SK-N-MC (cell line): ENCODE data around the gene COL12A1.

Source experiments
- EZH2 ChIP-seq: fragments of 200-600 bp; sonication (generic); IDR thresholded peaks from one replicate; pipeline ENCODE4 v1.6.1; 2017; ENCODE audit warnings: antibody characterized with exemption
- POLR2AphosphoS5 ChIP-seq: IDR thresholded peaks from 2 replicates; pipeline ENCODE4 v1.6.1; 2012; ENCODE audit warnings: mild to moderate bottlenecking, low read depth, low read length, borderline replicate concordance

- TF ChIP-seq POLR2AphosphoS5 (no peak), EZH2 (no peak)
Measured at GRCh38 chr6:75199889-75200288, 6.0 kb downstream of the COL12A1 start.
